Common myeloid progenitor, CD34-positive (primary cell): Measurements from ENCODE around the gene ADAMTS12.

ENCODE experiments used
- CTCF ChIA-PET: fragments of 350-600 bp; sonication (Branson Sonifier 250); formaldehyde crosslinking; loops from one replicate; lab custom pipeline; 2021; ENCODE audit warnings: antibody characterized with exemption; lab: Charles Lee
- POLR2A ChIA-PET: fragments of 350-600 bp; sonication (Branson Sonifier 250); formaldehyde crosslinking; loops from one replicate; lab custom pipeline; 2021; ENCODE audit warnings: antibody characterized with exemption; lab: Charles Lee
- DNase-seq, 3 donors: peaks; one replicate each; pipeline versions ENCODE4 v3.0.0 to v3.0.0-alpha.2; 2013
- H3K27ac ChIP-seq, 2 experiments: 1 replicate in 1 of 2; 2 replicates in 1 of 2; pipeline ENCODE4 v1.7.0; 2013; ENCODE audit warnings: inconsistent platforms in 2 of 2, low read length in 2 of 2, mild to moderate bottlenecking in 2 of 2, low read depth in 1 of 2, moderate library complexity in 1 of 2; ENCODE audit not compliant: severe bottlenecking in 2 of 2, insufficient read depth in 1 of 2, poor library complexity in 1 of 2
- H3K27me3 ChIP-seq, 5 experiments: replicated peaks in 2 of 5; 1 replicate in 3 of 5; 2 replicates in 2 of 5; pipeline versions ENCODE4 v1.6.1 to v1.7.0; 2013; ENCODE audit warnings: low read length in 4 of 5, mild to moderate bottlenecking in 2 of 5, moderate library complexity in 2 of 5, inconsistent platforms in 1 of 5; ENCODE audit not compliant: insufficient read depth in 5 of 5, control insufficient read depth in 4 of 5
- H3K36me3 ChIP-seq, 4 experiments: 1 replicate in 2 of 4; 2 replicates in 2 of 4; pipeline versions ENCODE4 v1.6.1 to v1.7.0; 2013; ENCODE audit warnings: low read length in 3 of 4, control low read depth in 1 of 4, mild to moderate bottlenecking in 1 of 4; ENCODE audit not compliant: control insufficient read depth in 4 of 4, insufficient read depth in 4 of 4
- H3K4me1 ChIP-seq, 4 experiments: 1 replicate in 3 of 4; 2 replicates in 1 of 4; pipeline versions ENCODE4 v1.6.1 to v1.7.1; 2013; ENCODE audit warnings: low read length in 3 of 4, mild to moderate bottlenecking in 3 of 4, control low read depth in 1 of 4, inconsistent platforms in 1 of 4, moderate library complexity in 1 of 4; ENCODE audit not compliant: control insufficient read depth in 4 of 4, insufficient read depth in 4 of 4; ENCODE audit errors: control extremely low read depth in 1 of 4
- H3K4me3 ChIP-seq, 7 experiments: 1 replicate in 4 of 7; 2 replicates in 3 of 7; pipeline versions ENCODE4 v1.5.1 to v1.7.0; 2013; ENCODE audit warnings: mild to moderate bottlenecking in 7 of 7, low read length in 6 of 7, moderate library complexity in 6 of 7, inconsistent platforms in 2 of 7, low read depth in 2 of 7, control low read depth in 1 of 7; ENCODE audit not compliant: insufficient read depth in 4 of 7, control insufficient read depth in 1 of 7; ENCODE audit errors: extremely low read depth in 1 of 7
- H3K9me3 ChIP-seq, 5 experiments: 1 replicate in 4 of 5; 2 replicates in 1 of 5; pipeline versions ENCODE4 v1.6.1 to v1.7.1; 2013; ENCODE audit warnings: low read length in 4 of 5, mild to moderate bottlenecking in 2 of 5, inconsistent platforms in 1 of 5, low read depth in 1 of 5, moderate library complexity in 1 of 5; ENCODE audit not compliant: control insufficient read depth in 4 of 5, insufficient read depth in 2 of 5; ENCODE audit errors: control extremely low read depth in 1 of 5
- WGBS: methylation state at CpG from one replicate; pipeline ENCODE4 v1.1.5; 2013; ENCODE audit not compliant: insufficient coverage; 5-methylcytosine and 5-hydroxymethylcytosine counted together

The ADAMTS12 gene

DNA sequence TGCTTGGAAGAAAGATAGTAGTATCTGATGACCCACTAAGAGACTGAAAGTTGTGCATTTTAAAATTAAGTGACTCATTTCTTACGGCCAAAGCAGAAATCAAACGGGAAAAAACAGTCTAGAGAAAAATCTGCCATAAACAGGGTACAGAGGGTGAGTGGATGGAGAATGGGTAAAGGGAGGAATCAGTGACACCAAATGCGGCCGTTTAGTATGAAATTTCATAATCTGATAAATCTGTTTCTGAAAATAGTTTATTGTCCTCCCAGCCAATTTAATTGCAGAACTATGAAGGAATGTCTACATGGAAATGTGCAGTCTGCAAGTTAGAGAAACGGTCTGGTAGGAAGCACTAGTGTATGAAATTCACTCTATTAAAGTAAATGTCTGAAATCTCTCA lies 39.5 kb downstream of the ADAMTS12 start:
- H3K4me3 ChIP-seq, result no peak overlapping the region
- CTCF ChIA-PET, result no interaction called here

DNA sequence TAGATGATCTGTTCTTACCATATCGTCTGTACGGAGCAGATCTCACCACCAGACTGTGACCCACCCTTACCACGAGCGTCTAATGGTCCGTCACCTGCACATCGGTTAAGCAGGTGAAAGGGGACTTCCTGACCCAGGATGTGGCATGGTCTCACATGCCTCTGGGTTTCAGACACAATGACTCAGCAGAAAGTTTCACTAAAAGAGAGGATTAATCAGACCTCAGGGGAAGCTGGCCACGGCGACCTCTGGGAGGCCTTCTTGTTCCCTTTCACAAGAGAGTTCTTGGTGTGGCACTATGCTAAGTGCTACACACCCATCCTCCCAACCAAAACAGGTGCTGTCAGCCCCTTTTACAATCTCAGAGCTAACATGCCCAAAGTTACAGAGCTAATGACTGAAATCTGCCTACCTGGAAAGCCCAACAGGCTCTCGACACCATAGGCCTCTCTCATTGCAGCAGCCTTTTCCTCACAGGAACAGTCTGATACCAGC lies 41.6 kb downstream of the ADAMTS12 start:
- Histone ChIP-seq H3K4me3 (peak overlapping the region in 3 of 7 experiments; percentile 2 to 19 (median 16)), H3K4me1 (peaks cover 6 to 24% (median 9%) of the 10 kb centered on the region in 4 experiments), H3K27ac (no peak overlapping the region), H3K27me3 (no peaks in the 10 kb centered on the region), H3K36me3 (no peaks in the 10 kb centered on the region), H3K9me3 (no peaks in the 10 kb centered on the region)
- ChIA-PET POLR2A (no interaction called here), CTCF (no interaction called here)
- peak; percentile 47 to 89 (median 85) for DNase-seq
- WGBS, result 2% methylated on average over 8 of the region's 9 CpGs

More for the DNA sequence above, 39.5 kb downstream of the ADAMTS12 start:
- H3K4me1 ChIP-seq, result peaks cover 6 to 19% (median 9%) of the 10 kb centered on the region in 4 experiments
- no peaks in the 10 kb centered on the region for H3K36me3 ChIP-seq
- DNase-seq, result no peak
- no peak overlapping the region for H3K27ac ChIP-seq
- H3K9me3 ChIP-seq, result no peaks in the 10 kb centered on the region
- POLR2A ChIA-PET, result no interaction called here
- H3K27me3 ChIP-seq, result no peaks in the 10 kb centered on the region
- WGBS, result 94% methylated on average over 2 of the region's 5 CpGs

GRCh38 chr5:33848554-33848953 lies 43.2 kb downstream of the ADAMTS12 start:
- Histone ChIP-seq H3K36me3 (no peaks in the 10 kb centered on the region), H3K9me3 (no peaks in the 10 kb centered on the region), H3K27ac (no peak overlapping the region), H3K27me3 (no peaks in the 10 kb centered on the region), H3K4me3 (no peak overlapping the region), H3K4me1 (peaks cover 6 to 24% (median 9%) of the 10 kb centered on the region in 4 experiments)
- WGBS, result no CpG with 5 or more reads among the region's 2 CpGs
- POLR2A ChIA-PET, result no interaction called here
- DNase-seq, result no peak
- CTCF ChIA-PET, result no interaction called here

- peaks cover 0 to 3% (median 0%) of the 10 kb centered on the region in 5 experiments for H3K9me3 ChIP-seq
- no peaks in the 10 kb centered on the region for H3K27me3 ChIP-seq
- H3K36me3 ChIP-seq, result no peaks in the 10 kb centered on the region
- WGBS, result 83% methylated on average over 1 of the region's 2 CpGs
- H3K4me1 ChIP-seq, result peaks cover 6 to 26% (median 9%) of the 10 kb centered on the region in 4 experiments
- ChIA-PET CTCF (no interaction called here), POLR2A (no interaction called here)
- H3K4me3 ChIP-seq, result no peak overlapping the region
- DNase-seq, result no peak
- no peak overlapping the region for H3K27ac ChIP-seq
Measured at GRCh38 chr5:33846851-33847250, 44.9 kb downstream of the ADAMTS12 start.

GRCh38 chr5:33843579-33843978 lies 48.2 kb downstream of the ADAMTS12 start:
- no peaks in the 10 kb centered on the region for H3K27me3 ChIP-seq
- ChIA-PET POLR2A (no interaction called here), CTCF (no interaction called here)
- peaks cover 0 to 3% (median 0%) of the 10 kb centered on the region in 5 experiments for H3K9me3 ChIP-seq
- H3K36me3 ChIP-seq, result no peaks in the 10 kb centered on the region
- no peak overlapping the region for H3K4me3 ChIP-seq
- DNase-seq, result no peak
- H3K27ac ChIP-seq, result no peak overlapping the region
- peaks cover 0 to 30% (median 8%) of the 10 kb centered on the region in 4 experiments for H3K4me1 ChIP-seq
- WGBS, result no CpG with 5 or more reads among the region's 3 CpGs

DNA sequence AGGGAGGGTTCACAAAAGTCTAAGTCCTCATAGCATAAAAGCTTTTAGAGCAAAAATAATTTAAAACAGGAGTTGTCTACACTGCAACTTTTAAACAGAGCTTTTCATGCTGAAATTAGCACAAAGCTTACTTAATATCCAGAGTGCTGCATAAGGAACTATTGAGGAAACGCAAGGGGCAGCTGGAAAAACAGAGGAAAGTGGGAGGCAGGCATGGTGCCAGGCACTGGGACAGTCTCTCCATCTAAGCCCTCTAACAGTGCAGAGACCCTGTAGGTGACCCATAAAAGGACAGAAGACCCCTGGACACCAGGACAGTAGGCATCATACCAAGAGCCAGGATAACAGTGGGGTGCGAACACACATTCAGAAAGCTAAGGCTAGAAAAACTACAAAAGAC lies 49.3 kb downstream of the ADAMTS12 start:
- H3K9me3 ChIP-seq, result peaks cover 0 to 3% (median 0%) of the 10 kb centered on the region in 5 experiments
- H3K36me3 ChIP-seq, result no peaks in the 10 kb centered on the region
- H3K27ac ChIP-seq, result no peak overlapping the region
- no peak for DNase-seq
- H3K27me3 ChIP-seq, result no peaks in the 10 kb centered on the region
- POLR2A ChIA-PET, result no interaction called here
- H3K4me3 ChIP-seq, result no peak overlapping the region
- H3K4me1 ChIP-seq, result peaks cover 0 to 24% (median 8%) of the 10 kb centered on the region in 4 experiments
- WGBS, result 100% methylated on average over 2 of the region's 2 CpGs
- CTCF ChIA-PET, result no interaction called here

DNA sequence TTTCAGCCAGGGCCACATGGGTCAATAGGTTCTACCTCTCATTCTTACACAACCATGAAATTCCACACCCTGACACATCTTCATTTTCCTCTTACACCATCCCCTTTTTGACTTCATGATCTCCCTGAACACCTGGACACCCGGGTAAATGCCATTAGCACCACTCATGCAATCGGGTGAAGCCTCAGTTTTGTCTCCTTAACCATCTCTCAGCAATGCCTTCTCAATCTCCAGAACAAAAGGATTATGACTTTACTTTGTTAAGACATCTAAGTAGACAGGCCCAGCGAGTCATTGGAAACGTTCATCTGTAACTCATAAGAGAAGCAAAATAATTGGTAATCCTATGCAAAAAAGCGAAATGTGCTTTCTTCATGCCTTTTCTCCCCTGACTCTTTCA lies 49.9 kb downstream of the ADAMTS12 start:
- peaks cover 0 to 21% (median 8%) of the 10 kb centered on the region in 4 experiments for H3K4me1 ChIP-seq
- H3K4me3 ChIP-seq, result no peak overlapping the region
- DNase-seq, result no peak
- 97% methylated on average over 5 of the region's 5 CpGs for WGBS
- H3K27me3 ChIP-seq, result no peaks in the 10 kb centered on the region
- H3K9me3 ChIP-seq, result peaks cover 0 to 3% (median 0%) of the 10 kb centered on the region in 5 experiments
- ChIA-PET POLR2A (no interaction called here), CTCF (no interaction called here)
- H3K27ac ChIP-seq, result no peak overlapping the region
- H3K36me3 ChIP-seq, result no peaks in the 10 kb centered on the region
